ENCODE results near the gene SLC25A29.

The SLC25A29 gene

GRCh38 chr14:100332071-100332639, 25.9 kb upstream of the SLC25A29 start:
- DNase-seq (ENCODE audit: low spot score), result no peak

GRCh38 chr14:100330388-100330931, 24.2 kb upstream of the SLC25A29 start:
- DNase-seq (ENCODE audit: low spot score), result no peak

GRCh38 chr14:100330007-100330344, 23.7 kb upstream of the SLC25A29 start:
- DNase-seq (ENCODE audit: low spot score), result no peak

- no peak for DNase-seq (ENCODE audit: low spot score)
Observed at GRCh38 chr14:100329233-100330006, 23.2 kb upstream of the SLC25A29 start.

GRCh38 chr14:100328495-100329163, 22.4 kb upstream of the SLC25A29 start:
- DNase-seq (ENCODE audit: low spot score), result no peak

- no peak for DNase-seq (ENCODE audit: low spot score)
Observed at GRCh38 chr14:100327128-100327527, 20.9 kb upstream of the SLC25A29 start.

- DNase-seq (ENCODE audit: low spot score), result no peak
Observed at GRCh38 chr14:100325958-100326357, 19.7 kb upstream of the SLC25A29 start.

GRCh38 chr14:100325231-100325632, 19.0 kb upstream of the SLC25A29 start:
- no peak for DNase-seq (ENCODE audit: low spot score)

- no peak for DNase-seq (ENCODE audit: low spot score)
Observed at GRCh38 chr14:100323942-100324307, 17.7 kb upstream of the SLC25A29 start.

- DNase-seq (ENCODE audit: low spot score), result no peak
Observed at GRCh38 chr14:100323121-100323941, 17.1 kb upstream of the SLC25A29 start, which contains the start of gene SLC25A47. SLC25A47 (plus strand) TSS chr14:100323339; CDS start chr14:100323415, 76 bp downstream.

GRCh38 chr14:100322138-100322957, 16.1 kb upstream of the SLC25A29 start:
- DNase-seq (ENCODE audit: low spot score), result no peak

GRCh38 chr14:100321473-100322137, 15.4 kb upstream of the SLC25A29 start:
- no peak for DNase-seq (ENCODE audit: low spot score)

- DNase-seq (ENCODE audit: low spot score), result no peak
Observed at GRCh38 chr14:100320157-100320856, 14.1 kb upstream of the SLC25A29 start.

GRCh38 chr14:100317912-100318808, 11.9 kb upstream of the SLC25A29 start:
- no peak for DNase-seq (ENCODE audit: low spot score)

GRCh38 chr14:100317389-100317788, 11.1 kb upstream of the SLC25A29 start:
- no peak for DNase-seq (ENCODE audit: low spot score)

- DNase-seq (ENCODE audit: low spot score), result no peak
Observed at GRCh38 chr14:100314724-100315123, 8.5 kb upstream of the SLC25A29 start.

GRCh38 chr14:100313464-100314230, 7.4 kb upstream of the SLC25A29 start:
- DNase-seq (ENCODE audit: low spot score), result no peak

GRCh38 chr14:100312877-100313400, 6.7 kb upstream of the SLC25A29 start:
- DNase-seq (ENCODE audit: low spot score), result no peak

Measured in RKO (cell line).